Right atrium auricular region (tissue), 2 donors: Measurements from ENCODE around the gene LAMTOR2. TPM values are rescaled to one million over a fixed set of nuclear protein-coding genes. Genes with fewer than 3 reads are reported as not detected.

Source experiments
- DNase-seq: peaks from one replicate; pipeline ENCODE4 v3.0.0-alpha.2; 2019; ENCODE audit warnings: low spot score
- H3K27ac ChIP-seq, 2 donors: fragments of 200-600 bp; sonication (generic); 1 replicate in 1 of 2; 2 replicates in 1 of 2; pipeline ENCODE4 v1.5.1; 2016 to 2019
- H3K27me3 ChIP-seq, 2 donors: fragments of 200-600 bp; sonication (generic); one replicate each; pipeline versions ENCODE4 v1.5.1 to v1.6.0; 2017 to 2019
- H3K36me3 ChIP-seq: fragments of 200-600 bp; sonication (generic); one replicate; pipeline ENCODE4 v1.5.1; 2016
- H3K4me1 ChIP-seq, 2 donors: fragments of 200-600 bp; sonication (generic); one replicate each; pipeline versions ENCODE4 v1.5.1 to v1.6.0; 2017 to 2019
- H3K4me3 ChIP-seq, 2 donors: fragments of 200-600 bp; sonication (generic); 1 replicate in 1 of 2; 2 replicates in 1 of 2; pipeline ENCODE4 v1.5.1; 2017 to 2019; ENCODE audit warnings: mild to moderate bottlenecking in 1 of 2, moderate library complexity in 1 of 2
- H3K9me3 ChIP-seq, 2 donors: fragments of 200-600 bp; sonication (generic); one replicate each; pipeline ENCODE4 v1.5.1; 2019
- total RNA-seq, 2 donors: library from RNA; depleted of rRNA; stranded (reverse); fragments of >200 nt; gene quantifications; one replicate each; pipeline ENCODE4 v1.1.0, GENCODE V29; 2016
- TF ChIP-seq, protein P1 (sequence below), 2 donors: fragments of 200-600 bp; sonication (generic); IDR thresholded peaks; one replicate each; pipeline ENCODE4 v1.5.1; 2019; ENCODE audit warnings: antibody characterized with exemption in 2 of 2

LAMTOR2 gene
- 10 to 100 TPM; 46.1 to 50.7 TPM for total RNA-seq

DNA sequence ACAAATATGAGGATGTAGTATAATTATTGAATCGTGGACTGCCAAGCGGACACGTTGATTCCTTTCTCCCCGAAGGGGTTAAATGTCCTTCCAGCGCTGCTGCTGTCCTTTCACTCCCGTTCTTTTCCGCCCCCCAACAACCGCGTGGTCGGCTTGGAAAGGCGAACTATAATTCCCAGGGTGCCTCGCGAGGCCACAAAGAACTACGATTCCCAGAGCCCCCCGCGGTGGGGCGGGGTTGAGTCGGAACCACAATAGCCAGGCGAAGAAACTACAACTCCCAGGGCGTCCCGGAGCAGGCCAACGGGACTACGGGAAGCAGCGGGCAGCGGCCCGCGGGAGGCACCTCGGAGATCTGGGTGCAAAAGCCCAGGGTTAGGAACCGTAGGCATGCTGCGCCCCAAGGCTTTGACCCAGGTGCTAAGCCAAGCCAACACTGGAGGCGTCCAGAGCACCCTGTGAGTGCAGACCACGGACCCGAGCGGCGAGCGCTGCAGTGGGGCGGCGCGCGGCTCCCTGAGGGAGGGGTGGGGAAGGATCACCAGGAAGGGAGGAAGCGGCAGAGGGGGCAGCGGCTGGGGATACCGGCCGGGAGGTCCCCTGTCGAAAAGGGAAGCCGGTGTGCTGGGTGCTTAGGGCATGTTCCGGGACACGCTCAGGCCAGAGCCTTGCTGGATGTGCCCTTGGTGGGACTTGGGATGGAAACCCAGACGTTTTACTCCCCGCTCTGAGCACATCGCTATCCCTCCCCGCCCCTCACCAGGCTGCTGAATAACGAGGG is at the start of gene LAMTOR2:
Gene LAMTOR2, plus strand, starts transcription at position 283 of the 781 bp plus-strand sequence. Its CDS starts 108 bp downstream, at position 391.
- H3K4me1 ChIP-seq: peaks cover 0 to 39% of the 10 kb centered on the region in 2 donors
- H3K27me3 ChIP-seq: no peaks in the 10 kb centered on the region
- peaks cover 3% of the 10 kb centered on the region for H3K36me3 ChIP-seq
- TF ChIP-seq, protein P1, sequence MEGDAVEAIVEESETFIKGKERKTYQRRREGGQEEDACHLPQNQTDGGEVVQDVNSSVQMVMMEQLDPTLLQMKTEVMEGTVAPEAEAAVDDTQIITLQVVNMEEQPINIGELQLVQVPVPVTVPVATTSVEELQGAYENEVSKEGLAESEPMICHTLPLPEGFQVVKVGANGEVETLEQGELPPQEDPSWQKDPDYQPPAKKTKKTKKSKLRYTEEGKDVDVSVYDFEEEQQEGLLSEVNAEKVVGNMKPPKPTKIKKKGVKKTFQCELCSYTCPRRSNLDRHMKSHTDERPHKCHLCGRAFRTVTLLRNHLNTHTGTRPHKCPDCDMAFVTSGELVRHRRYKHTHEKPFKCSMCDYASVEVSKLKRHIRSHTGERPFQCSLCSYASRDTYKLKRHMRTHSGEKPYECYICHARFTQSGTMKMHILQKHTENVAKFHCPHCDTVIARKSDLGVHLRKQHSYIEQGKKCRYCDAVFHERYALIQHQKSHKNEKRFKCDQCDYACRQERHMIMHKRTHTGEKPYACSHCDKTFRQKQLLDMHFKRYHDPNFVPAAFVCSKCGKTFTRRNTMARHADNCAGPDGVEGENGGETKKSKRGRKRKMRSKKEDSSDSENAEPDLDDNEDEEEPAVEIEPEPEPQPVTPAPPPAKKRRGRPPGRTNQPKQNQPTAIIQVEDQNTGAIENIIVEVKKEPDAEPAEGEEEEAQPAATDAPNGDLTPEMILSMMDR (IDR thresholded peaks at IDR 0.05): no peak
- H3K9me3 ChIP-seq: no peaks in the 10 kb centered on the region
- H3K4me3 ChIP-seq: peak within 1 kb of the TSS; percentile 86 to 99
- peak within 1 kb of the TSS; percentile 96 to 97 for H3K27ac ChIP-seq
- DNase-seq: peak; percentile 98

DNA sequence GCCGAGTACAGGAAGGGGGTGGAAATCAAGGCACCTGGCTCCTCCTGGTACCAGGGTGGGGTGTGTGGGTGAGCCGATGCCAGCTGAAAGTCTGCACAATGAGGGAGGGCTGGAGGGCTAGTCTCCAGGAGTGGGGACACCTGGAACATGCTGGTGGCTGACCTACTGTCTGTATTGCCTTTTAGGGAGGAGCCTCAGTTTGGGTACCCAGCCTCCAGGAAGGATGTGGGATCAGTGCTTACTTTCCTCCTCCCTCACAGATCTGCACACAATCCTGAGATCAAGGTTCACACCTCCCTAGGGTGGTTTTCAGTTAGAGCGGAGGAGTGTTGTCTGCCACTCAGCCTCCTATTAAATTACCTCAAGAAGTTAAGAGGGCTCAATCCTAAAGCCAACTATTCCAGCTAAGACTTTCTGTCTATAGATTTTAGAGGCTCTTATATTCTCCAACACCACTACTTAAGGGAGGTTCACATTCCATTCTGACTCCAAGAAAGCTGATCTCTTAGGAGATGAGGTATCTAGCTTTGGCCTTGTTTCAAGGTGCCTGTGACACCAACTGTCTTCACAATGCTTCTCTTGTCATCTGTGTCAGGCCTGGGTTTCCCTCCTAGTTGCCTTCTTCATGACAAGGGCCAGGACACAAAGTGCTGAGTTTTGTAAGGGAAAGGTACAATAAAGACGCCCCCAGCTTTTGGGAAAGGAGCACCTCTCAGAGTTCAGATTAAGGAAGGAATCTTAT is 49.6 kb upstream of the LAMTOR2 start:
- H3K9me3 ChIP-seq: no peaks in the 10 kb centered on the region
- H3K27me3 ChIP-seq: no peaks in the 10 kb centered on the region
- H3K36me3 ChIP-seq: peaks cover 18% of the 10 kb centered on the region
- H3K4me1 ChIP-seq: peaks cover 0 to 10% of the 10 kb centered on the region in 2 donors
- TF ChIP-seq, protein P1 (IDR thresholded peaks at IDR 0.05): no peak
- H3K27ac ChIP-seq: no peak overlapping the region
- no peak for DNase-seq
- H3K4me3 ChIP-seq: no peak overlapping the region

DNA sequence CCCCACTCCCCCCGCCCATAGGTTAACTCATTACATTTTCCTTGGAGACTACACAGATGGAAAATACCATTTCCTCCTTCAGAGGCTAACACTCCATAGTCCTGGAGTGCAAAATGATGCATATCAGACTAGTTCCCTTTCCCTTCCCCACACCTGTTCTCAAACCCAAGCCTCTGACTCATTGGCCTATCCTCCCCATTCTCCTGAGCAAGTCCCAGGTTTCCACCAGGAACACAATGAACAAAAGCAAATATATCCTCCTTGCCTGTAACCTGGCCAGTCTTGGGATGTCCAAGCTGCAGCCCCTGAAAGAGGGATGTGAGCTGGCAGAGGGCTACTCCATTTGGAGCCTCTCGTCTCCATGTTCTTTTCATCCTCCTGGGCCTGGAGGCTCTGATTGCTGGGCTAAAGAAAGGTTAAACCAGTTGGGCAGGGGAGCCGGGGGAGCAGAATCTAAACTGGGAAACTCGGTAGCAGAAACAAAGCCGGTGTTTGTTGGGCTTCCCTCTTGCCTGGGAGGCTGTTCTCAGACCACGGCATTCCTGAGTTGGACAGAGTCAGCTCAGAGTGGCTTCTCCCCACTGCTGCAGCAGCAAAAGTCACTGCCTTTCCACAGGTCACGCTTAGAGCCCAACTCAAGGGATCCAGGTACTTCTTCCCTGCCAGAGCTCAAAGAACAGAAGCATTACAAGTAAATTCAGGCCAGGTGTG is 47.8 kb upstream of the LAMTOR2 start:
- Histone ChIP-seq H3K36me3 (peaks cover 36% of the 10 kb centered on the region), H3K4me3 (no peak overlapping the region), H3K9me3 (no peaks in the 10 kb centered on the region), H3K27ac (no peak overlapping the region), H3K4me1 (peaks cover 0 to 1% of the 10 kb centered on the region in 2 donors), H3K27me3 (no peaks in the 10 kb centered on the region)
- no peak for DNase-seq
- TF ChIP-seq, protein P1 (IDR thresholded peaks at IDR 0.05): no peak

DNA sequence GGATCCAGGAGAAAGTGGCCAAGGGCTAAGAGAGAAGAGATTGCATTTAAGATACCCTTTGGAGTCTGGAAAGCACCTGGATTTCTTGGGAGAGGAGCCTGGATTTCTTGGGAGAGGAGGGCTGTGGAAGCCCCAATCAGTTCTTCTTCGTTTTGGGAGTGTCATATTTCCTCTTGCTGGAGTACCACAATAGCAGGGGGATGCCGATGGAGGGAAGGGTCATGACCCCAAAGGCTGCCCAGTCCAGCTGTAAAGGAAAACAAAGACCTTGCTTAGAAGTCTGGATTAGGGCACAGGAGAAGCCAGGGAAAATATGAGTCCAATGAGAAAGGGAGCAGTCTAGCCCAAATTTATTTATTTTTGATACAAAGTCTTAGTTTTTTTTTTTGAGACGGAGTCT is 45.2 kb upstream of the LAMTOR2 start:
- peaks cover 61% of the 10 kb centered on the region for H3K36me3 ChIP-seq
- H3K27ac ChIP-seq: no peak overlapping the region
- H3K27me3 ChIP-seq: no peaks in the 10 kb centered on the region
- TF ChIP-seq, protein P1 (IDR thresholded peaks at IDR 0.05): no peak
- H3K4me1 ChIP-seq: no peaks in the 10 kb centered on the region
- no peaks in the 10 kb centered on the region for H3K9me3 ChIP-seq
- DNase-seq: no peak
- no peak overlapping the region for H3K4me3 ChIP-seq

GRCh38 chr1:156012051-156012817 is 42.3 kb upstream of the LAMTOR2 start:
- Histone ChIP-seq H3K9me3 (no peaks in the 10 kb centered on the region), H3K4me3 (no peak overlapping the region), H3K27me3 (no peaks in the 10 kb centered on the region), H3K36me3 (peaks cover 79% of the 10 kb centered on the region), H3K27ac (no peak overlapping the region), H3K4me1 (no peaks in the 10 kb centered on the region)
- no peak for DNase-seq
- TF ChIP-seq, protein P1 (IDR thresholded peaks at IDR 0.05): no peak
